Parathyroid adenoma (tissue), 2 donors: ENCODE data around the gene MYNN.

Experiments
- H2AFZ ChIP-seq: fragments of 300-600 bp; sonication (generic); one replicate; pipeline ENCODE4 v1.7.0; 2017; ENCODE audit warnings: antibody characterized with exemption, mild to moderate bottlenecking
- H3K27ac ChIP-seq: fragments of 300-600 bp; sonication (generic); one replicate; pipeline ENCODE4 v1.7.0; 2017
- H3K27me3 ChIP-seq: fragments of 300-600 bp; sonication (generic); one replicate; pipeline ENCODE4 v1.7.0; 2017; ENCODE audit warnings: low read length; ENCODE audit not compliant: control insufficient read depth, insufficient read depth
- H3K36me3 ChIP-seq: fragments of 300-600 bp; sonication (generic); one replicate; pipeline ENCODE4 v1.7.0; 2017; ENCODE audit warnings: low read length; ENCODE audit not compliant: control insufficient read depth, insufficient read depth
- H3K4me1 ChIP-seq: fragments of 300-600 bp; sonication (generic); one replicate; pipeline ENCODE4 v1.7.0; 2017; ENCODE audit warnings: control low read depth
- H3K4me2 ChIP-seq: fragments of 300-600 bp; sonication (generic); one replicate; pipeline ENCODE4 v1.7.0; 2017; ENCODE audit warnings: low read length
- H3K4me3 ChIP-seq: fragments of 300-600 bp; sonication (generic); one replicate; pipeline ENCODE4 v1.7.0; 2017; ENCODE audit warnings: low read depth, low read length
- H3K79me2 ChIP-seq: fragments of 300-600 bp; sonication (generic); one replicate; pipeline ENCODE4 v1.7.0; 2017; ENCODE audit warnings: control low read depth
- H3K9ac ChIP-seq: fragments of 300-600 bp; sonication (generic); one replicate; pipeline ENCODE4 v1.7.0; 2017; ENCODE audit warnings: mild to moderate bottlenecking
- H3K9me3 ChIP-seq: fragments of 300-600 bp; sonication (generic); one replicate; pipeline ENCODE4 v1.7.0; 2017; ENCODE audit warnings: low read length; ENCODE audit not compliant: control insufficient read depth
- CTCF ChIP-seq: fragments of 300-600 bp; sonication (generic); IDR thresholded peaks from one replicate; pipeline ENCODE4 v1.7.0; 2017; ENCODE audit warnings: antibody characterized with exemption, mild to moderate bottlenecking
- donor health status: primary hyperparathyroidism.

MYNN gene

DNA sequence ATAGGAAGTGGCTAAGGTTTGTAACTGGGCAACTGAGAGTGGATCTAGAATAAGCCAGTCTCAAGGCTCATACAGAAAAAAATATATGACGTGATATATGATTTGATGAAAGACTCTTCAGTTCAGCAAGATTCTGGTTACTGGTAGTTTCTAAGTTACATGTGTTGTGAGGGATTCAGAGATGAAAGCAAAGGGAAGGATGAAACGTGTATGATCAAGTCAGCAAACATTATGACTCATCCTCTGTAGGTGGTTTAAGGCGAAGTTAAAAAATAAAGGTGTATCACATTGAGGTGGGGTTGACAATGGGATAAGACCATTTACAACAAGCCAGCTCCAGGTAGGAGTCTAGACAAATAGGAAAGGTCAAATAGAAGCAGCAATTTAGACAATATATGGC, 24.5 kb upstream of the MYNN start:
- no peaks in the 10 kb centered on the region for H3K9me3 ChIP-seq
- H2AFZ ChIP-seq: no peak overlapping the region
- no peaks in the 10 kb centered on the region for H3K36me3 ChIP-seq
- no peaks in the 10 kb centered on the region for H3K27me3 ChIP-seq
- no peak overlapping the region for H3K4me3 ChIP-seq
- TF ChIP-seq CTCF: no peak
- H3K79me2 ChIP-seq: no peaks in the 10 kb centered on the region
- no peak overlapping the region for H3K27ac ChIP-seq
- no peak overlapping the region for H3K9ac ChIP-seq
- no peak overlapping the region for H3K4me2 ChIP-seq
- no peaks in the 10 kb centered on the region for H3K4me1 ChIP-seq

DNA sequence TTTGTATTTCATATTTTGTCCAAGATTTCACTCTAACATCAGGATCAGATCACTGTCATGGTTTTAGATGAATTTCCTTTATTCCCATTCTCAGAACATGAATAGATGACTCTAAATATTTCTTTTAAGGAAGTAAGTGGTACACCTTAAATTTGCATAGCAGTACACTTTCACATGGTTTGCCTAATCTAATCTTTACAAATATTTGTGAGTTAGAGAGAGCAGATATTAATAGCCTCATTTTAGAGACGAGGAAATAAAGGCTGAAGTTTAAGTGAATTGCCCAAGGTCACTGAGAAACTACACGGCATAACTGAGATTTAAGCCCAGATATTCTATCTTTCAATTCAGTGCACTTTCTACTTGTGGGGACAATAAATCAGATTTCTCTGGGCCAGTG, 22.5 kb upstream of the MYNN start:
- H3K79me2 ChIP-seq: no peaks in the 10 kb centered on the region
- TF ChIP-seq CTCF: no peak
- H3K27ac ChIP-seq: no peak overlapping the region
- no peaks in the 10 kb centered on the region for H3K4me1 ChIP-seq
- no peak overlapping the region for H2AFZ ChIP-seq
- H3K9me3 ChIP-seq: no peaks in the 10 kb centered on the region
- no peak overlapping the region for H3K4me2 ChIP-seq
- no peak overlapping the region for H3K9ac ChIP-seq
- H3K36me3 ChIP-seq: no peaks in the 10 kb centered on the region
- no peak overlapping the region for H3K4me3 ChIP-seq
- H3K27me3 ChIP-seq: no peaks in the 10 kb centered on the region

GRCh38 chr3:169751875-169752274, 21.3 kb upstream of the MYNN start:
- Histone ChIP-seq H3K4me3 (no peak overlapping the region), H3K9me3 (no peaks in the 10 kb centered on the region), H3K36me3 (no peaks in the 10 kb centered on the region), H2AFZ (no peak overlapping the region), H3K4me2 (no peak overlapping the region), H3K27ac (no peak overlapping the region), H3K79me2 (no peaks in the 10 kb centered on the region), H3K4me1 (no peaks in the 10 kb centered on the region), H3K9ac (no peak overlapping the region), H3K27me3 (no peaks in the 10 kb centered on the region)
- no peak for TF ChIP-seq CTCF

GRCh38 chr3:169754711-169755110, 18.5 kb upstream of the MYNN start:
- H3K79me2 ChIP-seq: no peaks in the 10 kb centered on the region
- TF ChIP-seq CTCF: no peak

DNA sequence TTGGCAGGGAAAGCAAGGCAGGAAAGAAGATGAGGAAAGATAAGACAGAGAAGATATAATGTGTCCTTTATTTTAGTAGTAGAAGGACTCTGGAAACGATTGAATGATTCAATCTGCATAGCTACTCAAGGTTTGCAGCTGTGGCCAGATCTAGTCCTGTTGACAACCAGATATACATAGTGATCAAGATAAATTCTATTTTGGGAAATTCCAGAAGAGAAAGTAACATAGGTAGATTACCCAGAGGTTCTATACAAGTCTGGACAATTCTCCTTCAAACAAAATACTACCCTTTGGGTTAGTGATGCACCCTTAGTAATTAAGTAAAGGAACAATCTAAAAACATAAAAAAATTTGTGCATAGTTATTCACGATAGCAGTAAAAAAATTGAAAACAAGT, 17.7 kb upstream of the MYNN start:
- no peak for TF ChIP-seq CTCF
- no peak overlapping the region for H3K9ac ChIP-seq
- no peak overlapping the region for H3K27ac ChIP-seq
- H3K27me3 ChIP-seq: no peaks in the 10 kb centered on the region
- H3K79me2 ChIP-seq: no peaks in the 10 kb centered on the region
- no peak overlapping the region for H2AFZ ChIP-seq
- H3K4me1 ChIP-seq: no peaks in the 10 kb centered on the region
- no peaks in the 10 kb centered on the region for H3K36me3 ChIP-seq
- no peak overlapping the region for H3K4me2 ChIP-seq
- no peak overlapping the region for H3K4me3 ChIP-seq
- H3K9me3 ChIP-seq: no peaks in the 10 kb centered on the region

More at GRCh38 chr3:169754711-169755110, 18.5 kb upstream of the MYNN start:
- H2AFZ ChIP-seq: no peak overlapping the region
- H3K4me1 ChIP-seq: no peaks in the 10 kb centered on the region
- H3K36me3 ChIP-seq: no peaks in the 10 kb centered on the region
- no peak overlapping the region for H3K4me3 ChIP-seq
- no peaks in the 10 kb centered on the region for H3K27me3 ChIP-seq
- no peak overlapping the region for H3K27ac ChIP-seq
- H3K9ac ChIP-seq: no peak overlapping the region
- no peak overlapping the region for H3K4me2 ChIP-seq
- H3K9me3 ChIP-seq: no peaks in the 10 kb centered on the region
